GM12891 (cell line): ENCODE data around the gene UGT1A7.
"Not testable (repeated sequence)": the region's sequence is repeated elsewhere in the genome, so short reads cannot be mapped to it uniquely, and the experiment has no call there.

Experiments used
- POLR2AphosphoS5 ChIP-seq: IDR thresholded peaks from 2 replicates; pipeline ENCODE4 v1.6.1; 2011; ENCODE audit warnings: low read depth, low read length, control low read depth
- TAF1 ChIP-seq: IDR thresholded peaks from 2 replicates; pipeline ENCODE4 v1.6.1; 2011; ENCODE audit warnings: low read depth, low read length, control low read depth

DNA sequence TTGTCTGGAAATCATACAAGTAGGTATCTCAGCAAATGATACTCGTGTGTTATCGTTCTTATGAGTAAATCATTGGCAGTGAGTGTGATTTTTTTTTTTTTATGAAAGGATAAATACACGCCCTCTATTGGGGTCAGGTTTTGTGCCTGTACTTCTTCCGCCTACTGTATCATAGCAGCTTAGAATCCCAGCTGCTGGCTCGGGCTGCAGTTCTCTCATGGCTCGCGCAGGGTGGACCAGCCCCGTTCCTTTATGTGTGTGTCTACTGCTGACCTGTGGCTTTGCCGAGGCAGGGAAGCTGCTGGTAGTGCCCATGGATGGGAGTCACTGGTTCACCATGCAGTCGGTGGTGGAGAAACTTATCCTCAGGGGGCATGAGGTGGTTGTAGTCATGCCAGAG lies 45.4 kb upstream of the UGT1A7 start, which contains the start of gene UGT1A10:
- TF ChIP-seq POLR2AphosphoS5, TAF1: not testable (repeated sequence)
